MM.1S (cell line): ENCODE measurements around the gene CHPT1.
"Not testable (repeated sequence)": the region's sequence is repeated elsewhere in the genome, so short reads cannot be mapped to it uniquely, and the experiment has no call there.

Source experiments
- DNase-seq: peaks from one replicate; pipeline ENCODE4 v3.0.0-alpha.2; 2015
- H2AFZ ChIP-seq: fragments of 300-600 bp; sonication (generic); 2 replicates; pipeline ENCODE4 v1.6.0; 2016; ENCODE audit warnings: antibody characterized with exemption, low read length
- H3F3A ChIP-seq: fragments of 300-600 bp; sonication (generic); 2 replicates; pipeline ENCODE4 v1.6.1; 2016; ENCODE audit warnings: mild to moderate bottlenecking, antibody characterized with exemption, low read length, moderate library complexity, mixed read lengths; ENCODE audit not compliant: insufficient read depth
- H3K27ac ChIP-seq: fragments of 300-600 bp; sonication (generic); 2 replicates; pipeline ENCODE4 v1.5.1; 2016; ENCODE audit warnings: mild to moderate bottlenecking, low read length
- H3K27me3 ChIP-seq: fragments of 300-600 bp; sonication (generic); replicated peaks from 2 replicates; pipeline ENCODE4 v1.6.0; 2016; ENCODE audit warnings: low read length; ENCODE audit not compliant: insufficient read depth
- H3K36me3 ChIP-seq: fragments of 300-600 bp; sonication (generic); replicated peaks from 2 replicates; pipeline ENCODE4 v1.6.1; 2016; ENCODE audit warnings: mild to moderate bottlenecking, low read length, mixed read lengths; ENCODE audit not compliant: insufficient read depth
- H3K4me1 ChIP-seq: fragments of 300-600 bp; sonication (generic); 2 replicates; pipeline ENCODE4 v1.6.1; 2016; ENCODE audit warnings: low read length, mixed read lengths
- H3K4me2 ChIP-seq: fragments of 300-600 bp; sonication (generic); 2 replicates; pipeline ENCODE4 v1.6.0; 2016; ENCODE audit warnings: low read depth, low read length
- H3K4me3 ChIP-seq: fragments of 300-600 bp; sonication (generic); 2 replicates; pipeline ENCODE4 v1.5.1; 2016; ENCODE audit warnings: low read length, mixed read lengths
- H3K79me2 ChIP-seq: fragments of 300-600 bp; sonication (generic); 2 replicates; pipeline ENCODE4 v1.6.1; 2016; ENCODE audit warnings: mixed run types, low read length, mixed read lengths
- H3K9ac ChIP-seq: fragments of 300-600 bp; sonication (generic); 2 replicates; pipeline ENCODE4 v1.6.1; 2016; ENCODE audit warnings: low read length, mixed read lengths
- H3K9me2 ChIP-seq: fragments of 300-600 bp; sonication (generic); replicated peaks from 2 replicates; pipeline ENCODE4 v1.6.1; 2016; ENCODE audit warnings: mild to moderate bottlenecking, low read length, mixed read lengths; ENCODE audit not compliant: insufficient read depth
- H3K9me3 ChIP-seq: fragments of 300-600 bp; sonication (generic); replicated peaks from 2 replicates; pipeline ENCODE4 v1.6.1; 2016; ENCODE audit warnings: mild to moderate bottlenecking, low read length, mixed read lengths; ENCODE audit not compliant: insufficient read depth
- H4K20me1 ChIP-seq: fragments of 300-600 bp; sonication (generic); 2 replicates; pipeline ENCODE4 v1.6.1; 2016; ENCODE audit warnings: mild to moderate bottlenecking, low read length, moderate library complexity, mixed read lengths; ENCODE audit not compliant: insufficient read depth
- EZH2 ChIP-seq: fragments of 300-600 bp; sonication (generic); optimal IDR thresholded peaks from 2 replicates; pipeline ENCODE3; 2017; ENCODE audit warnings: low read depth, mild to moderate bottlenecking, antibody characterized with exemption, low read length, mixed read lengths
- EZH2phosphoT487 ChIP-seq: fragments of 300-600 bp; sonication (generic); IDR thresholded peaks from 2 replicates; pipeline ENCODE4 v1.6.1; 2018; ENCODE audit warnings: antibody characterized with exemption, low read length
- TF ChIP-seq, protein P1 (sequence below): fragments of 300-600 bp; sonication (generic); IDR thresholded peaks from 2 replicates; pipeline ENCODE4 v1.5.1; 2016; ENCODE audit warnings: antibody characterized with exemption, low read length, mixed read lengths

The CHPT1 gene

DNA sequence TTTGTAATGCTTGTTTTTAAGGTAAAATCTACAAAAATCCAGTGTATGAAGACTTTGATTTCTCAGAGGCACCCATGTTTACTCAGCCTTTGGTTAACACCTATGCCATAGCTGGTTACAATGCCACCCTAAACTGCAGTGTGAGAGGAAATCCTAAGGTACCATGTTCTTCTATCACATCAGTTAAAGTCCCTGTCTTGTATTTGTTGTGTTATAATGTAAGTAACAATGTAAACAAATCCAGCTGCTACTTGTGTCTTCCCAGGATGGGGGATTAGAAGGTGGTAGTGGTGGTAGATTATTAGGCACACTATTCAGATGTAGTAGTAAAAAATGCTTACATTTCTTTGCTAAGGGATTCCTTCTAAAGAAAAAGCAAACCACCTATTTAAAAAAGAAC lies 19.4 kb upstream of the CHPT1 start:
- no peak overlapping the region for H3K9ac ChIP-seq
- H3K79me2 ChIP-seq = no peaks in the 10 kb centered on the region
- H3K9me3 ChIP-seq = no peaks in the 10 kb centered on the region
- H4K20me1 ChIP-seq = no peaks in the 10 kb centered on the region
- H3K27ac ChIP-seq = no peak overlapping the region
- no peak for DNase-seq
- TF ChIP-seq EZH2phosphoT487 (no peak), EZH2 (no peak)
- TF ChIP-seq, protein P1, sequence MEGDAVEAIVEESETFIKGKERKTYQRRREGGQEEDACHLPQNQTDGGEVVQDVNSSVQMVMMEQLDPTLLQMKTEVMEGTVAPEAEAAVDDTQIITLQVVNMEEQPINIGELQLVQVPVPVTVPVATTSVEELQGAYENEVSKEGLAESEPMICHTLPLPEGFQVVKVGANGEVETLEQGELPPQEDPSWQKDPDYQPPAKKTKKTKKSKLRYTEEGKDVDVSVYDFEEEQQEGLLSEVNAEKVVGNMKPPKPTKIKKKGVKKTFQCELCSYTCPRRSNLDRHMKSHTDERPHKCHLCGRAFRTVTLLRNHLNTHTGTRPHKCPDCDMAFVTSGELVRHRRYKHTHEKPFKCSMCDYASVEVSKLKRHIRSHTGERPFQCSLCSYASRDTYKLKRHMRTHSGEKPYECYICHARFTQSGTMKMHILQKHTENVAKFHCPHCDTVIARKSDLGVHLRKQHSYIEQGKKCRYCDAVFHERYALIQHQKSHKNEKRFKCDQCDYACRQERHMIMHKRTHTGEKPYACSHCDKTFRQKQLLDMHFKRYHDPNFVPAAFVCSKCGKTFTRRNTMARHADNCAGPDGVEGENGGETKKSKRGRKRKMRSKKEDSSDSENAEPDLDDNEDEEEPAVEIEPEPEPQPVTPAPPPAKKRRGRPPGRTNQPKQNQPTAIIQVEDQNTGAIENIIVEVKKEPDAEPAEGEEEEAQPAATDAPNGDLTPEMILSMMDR = no peak
- H3K9me2 ChIP-seq = no peaks in the 10 kb centered on the region
- H3K4me2 ChIP-seq = no peak overlapping the region
- no peaks in the 10 kb centered on the region for H3K27me3 ChIP-seq
- no peaks in the 10 kb centered on the region for H3K4me1 ChIP-seq
- no peak overlapping the region for H3K4me3 ChIP-seq
- H2AFZ ChIP-seq = no peak overlapping the region
- H3K36me3 ChIP-seq = no peaks in the 10 kb centered on the region
- H3F3A ChIP-seq = no peaks in the 10 kb centered on the region

DNA sequence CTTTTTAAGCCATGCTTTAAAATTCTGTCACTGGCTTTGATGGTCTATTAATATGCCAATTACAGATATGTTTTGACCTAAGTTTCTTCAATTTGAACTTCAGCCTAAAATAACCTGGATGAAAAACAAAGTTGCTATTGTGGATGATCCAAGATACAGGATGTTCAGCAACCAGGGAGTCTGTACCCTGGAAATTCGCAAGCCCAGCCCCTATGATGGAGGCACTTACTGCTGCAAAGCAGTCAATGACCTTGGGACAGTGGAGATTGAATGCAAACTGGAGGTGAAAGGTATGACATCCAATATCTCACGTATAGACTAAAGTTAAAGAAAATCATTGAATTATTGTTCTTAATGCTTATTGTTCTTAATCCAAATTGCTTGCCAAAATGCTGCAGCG lies 17.2 kb upstream of the CHPT1 start:
- Histone ChIP-seq H3K4me1 (no peaks in the 10 kb centered on the region), H3K9me3 (no peaks in the 10 kb centered on the region), H2AFZ (no peak overlapping the region), H4K20me1 (no peaks in the 10 kb centered on the region), H3K36me3 (no peaks in the 10 kb centered on the region), H3K9ac (no peak overlapping the region), H3K27ac (no peak overlapping the region), H3K27me3 (no peaks in the 10 kb centered on the region), H3K9me2 (no peaks in the 10 kb centered on the region), H3F3A (no peaks in the 10 kb centered on the region), H3K4me2 (no peak overlapping the region), H3K4me3 (no peak overlapping the region), H3K79me2 (no peaks in the 10 kb centered on the region)
- TF ChIP-seq EZH2phosphoT487 (no peak), EZH2 (no peak)
- TF ChIP-seq, protein P1 = no peak
- no peak for DNase-seq

DNA sequence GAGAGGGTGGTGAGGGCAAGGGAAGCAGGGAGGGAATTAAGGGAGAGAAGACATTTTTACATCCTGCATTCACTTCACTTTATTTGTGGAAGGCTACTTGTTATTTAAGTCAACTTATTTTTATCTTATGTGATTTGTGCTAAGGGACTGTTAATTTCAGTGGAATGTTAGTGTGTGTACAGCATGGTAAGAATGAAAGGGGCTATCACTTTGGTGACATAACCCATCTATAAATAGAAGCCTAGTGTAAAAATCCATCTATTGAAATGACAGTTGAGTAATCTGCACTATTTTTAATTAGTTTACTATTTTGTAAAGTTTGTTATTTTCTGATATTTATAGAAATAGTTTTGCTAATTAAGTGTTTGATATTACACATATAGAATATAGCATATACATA lies 16.8 kb upstream of the CHPT1 start:
- no peaks in the 10 kb centered on the region for H4K20me1 ChIP-seq
- H2AFZ ChIP-seq = no peak overlapping the region
- H3K79me2 ChIP-seq = no peaks in the 10 kb centered on the region
- no peaks in the 10 kb centered on the region for H3K4me1 ChIP-seq
- no peaks in the 10 kb centered on the region for H3K9me2 ChIP-seq
- H3K4me3 ChIP-seq = no peak overlapping the region
- H3K27me3 ChIP-seq = no peaks in the 10 kb centered on the region
- no peak overlapping the region for H3K9ac ChIP-seq
- TF ChIP-seq EZH2phosphoT487 (no peak), EZH2 (no peak)
- TF ChIP-seq, protein P1 = no peak
- H3F3A ChIP-seq = no peaks in the 10 kb centered on the region
- DNase-seq = no peak
- no peak overlapping the region for H3K27ac ChIP-seq
- H3K4me2 ChIP-seq = no peak overlapping the region
- H3K9me3 ChIP-seq = no peaks in the 10 kb centered on the region
- H3K36me3 ChIP-seq = no peaks in the 10 kb centered on the region

DNA sequence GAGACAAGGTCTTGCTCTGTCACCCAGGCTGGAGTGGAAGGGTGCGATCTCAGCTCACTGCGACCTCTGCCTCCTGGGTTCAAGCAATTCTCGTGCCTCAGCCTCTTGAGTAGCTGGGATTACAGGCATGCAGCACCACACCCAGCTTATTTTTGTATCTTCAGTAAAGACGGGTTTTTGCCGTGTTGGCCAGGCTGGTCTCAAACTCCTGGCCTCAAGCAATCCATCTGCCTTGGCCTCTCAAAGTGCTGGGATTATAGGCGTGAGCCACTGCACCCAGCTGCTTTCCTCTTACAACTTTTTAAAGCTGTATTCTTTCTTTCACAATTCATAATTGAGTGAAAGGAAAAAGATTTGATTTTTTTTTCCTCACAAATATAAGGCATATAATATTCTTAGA lies 15.8 kb upstream of the CHPT1 start:
- not testable (repeated sequence) for H3K9me3 ChIP-seq, H3K27ac ChIP-seq, H3K27me3 ChIP-seq, H3K36me3 ChIP-seq, H2AFZ ChIP-seq, H3K79me2 ChIP-seq, H3K9ac ChIP-seq, H4K20me1 ChIP-seq, H3F3A ChIP-seq, H3K4me3 ChIP-seq, H3K4me2 ChIP-seq, DNase-seq, H3K4me1 ChIP-seq, H3K9me2 ChIP-seq
